HCT116 (cell line): ENCODE measurements around the gene LRRC42. TPM values are rescaled to one million over a fixed set of nuclear protein-coding genes. Genes with fewer than 3 reads are reported as not detected.

Experiments used
- ATAC-seq: fragments of 200-7000 bp; cut with Tn5 transposase; 2 replicates; pipeline ENCODE4 v1.9.1; 2020; ENCODE audit warnings: mild to moderate bottlenecking, moderate library complexity
- BruUV-seq: library from RNA; stranded (reverse); fragments of 400-500 nt; replicated peaks from 2 replicates; lab custom pipeline; 2021; lab: Mats Ljungman, UMichigan
- CTCF ChIA-PET: fragments of 300-600 bp; sonication (Branson Sonifier 250); formaldehyde crosslinking; loops from one replicate; lab custom pipeline; 2021; ENCODE audit warnings: antibody characterized with exemption; lab: Charles Lee
- POLR2A ChIA-PET: fragments of 300-600, 350-600 bp; sonication (Branson Sonifier 250); formaldehyde crosslinking; loops from one replicate; lab custom pipeline; 2021; ENCODE audit warnings: antibody characterized with exemption; lab: Charles Lee
- RAD21 ChIA-PET, 2 experiments: fragments of 300-600 bp; sonication (Branson Sonifier 250); formaldehyde crosslinking; loops; one replicate each; lab custom pipeline; 2023; ENCODE audit warnings: low total read pairs in 2 of 2; ENCODE audit not compliant: uncharacterized antibody in 2 of 2, unreplicated experiment in 2 of 2, low non-redundant PET in 1 of 2; lab: Charles Lee
- DNase-seq: peaks from one replicate; pipeline ENCODE4 v3.0.0-alpha.2; 2010; ENCODE audit warnings: low read depth, low spot score
- H2AFZ ChIP-seq: fragments of 200-600 bp; shearing (Covaris generic), sonication (generic); 2 replicates; pipeline ENCODE4 v1.6.1; 2017; ENCODE audit warnings: low read depth, mixed run types, mixed read lengths, antibody characterized with exemption, low read length; ENCODE audit not compliant: poor library complexity, severe bottlenecking
- H3K27ac ChIP-seq: 2 replicates; pipeline ENCODE4 v1.5.1; 2012; ENCODE audit warnings: low read depth, low read length
- H3K27me3 ChIP-seq: fragments of 200-600 bp; sonication (generic); 2 replicates; pipeline ENCODE4 v1.6.1; 2016; ENCODE audit warnings: mixed run types, low read length, mixed read lengths; ENCODE audit not compliant: insufficient read depth
- H3K36me3 ChIP-seq, 2 experiments: fragments of 200-500 bp in 1 of 2; fragments of 200-600 bp in 1 of 2; sonication (Bioruptor generic) in 1 of 2; sonication (generic) in 1 of 2; 2 replicates each; pipeline versions ENCODE4 v1.5.1 to v1.6.1; 2014 to 2016; ENCODE audit warnings: low read length in 2 of 2, inconsistent platforms in 1 of 2, mixed read lengths in 1 of 2, mixed run types in 1 of 2; ENCODE audit not compliant: insufficient read depth in 2 of 2, control insufficient read depth in 1 of 2
- H3K4me1 ChIP-seq, 2 experiments: fragments of 200-600 bp in 1 of 2; sonication (generic) in 1 of 2; 2 replicates each; pipeline versions ENCODE4 v1.5.1 to v1.6.1; 2012 to 2017; ENCODE audit warnings: low read length in 2 of 2, inconsistent platforms in 1 of 2, mild to moderate bottlenecking in 1 of 2, mixed read lengths in 1 of 2, mixed run types in 1 of 2, moderate library complexity in 1 of 2; ENCODE audit not compliant: insufficient read depth in 2 of 2, control insufficient read depth in 1 of 2
- H3K4me2 ChIP-seq: fragments of 200-600 bp; sonication (generic); 2 replicates; pipeline ENCODE4 v1.6.1; 2017; ENCODE audit warnings: mixed run types, low read length, mixed read lengths
- H3K4me3 ChIP-seq, 2 experiments: fragments of 200-600 bp in 1 of 2; sonication (generic) in 1 of 2; replicated peaks in 1 of 2; 2 replicates each; pipeline ENCODE4 v1.5.1; 2011 to 2016; ENCODE audit warnings: low read length in 2 of 2, control low read depth in 1 of 2, low read depth in 1 of 2, mild to moderate bottlenecking in 1 of 2, mixed read lengths in 1 of 2, mixed run types in 1 of 2
- H3K79me2 ChIP-seq: fragments of 200-600 bp; sonication (generic); 2 replicates; pipeline ENCODE4 v1.6.1; 2017; ENCODE audit warnings: mild to moderate bottlenecking, mixed run types, low read length, moderate library complexity, mixed read lengths; ENCODE audit not compliant: insufficient read depth
- H3K9ac ChIP-seq: fragments of 200-600 bp; sonication (generic); 2 replicates; pipeline ENCODE4 v1.6.1; 2016; ENCODE audit warnings: low read length, mixed read lengths
- H3K9me2 ChIP-seq: fragments of 200-600 bp; sonication (generic), shearing (Covaris generic); 2 replicates; pipeline ENCODE4 v1.6.1; 2017; ENCODE audit warnings: mixed run types, mild to moderate bottlenecking, moderate library complexity; ENCODE audit not compliant: insufficient read depth
- H3K9me3 ChIP-seq, 2 experiments: fragments of 200-500 bp in 1 of 2; fragments of 200-600 bp in 1 of 2; sonication (Bioruptor generic) in 1 of 2; sonication (generic) in 1 of 2; 2 replicates each; pipeline ENCODE4 v1.6.1; 2014 to 2017; ENCODE audit warnings: low read length in 2 of 2, mixed read lengths in 2 of 2, inconsistent platforms in 1 of 2, low read depth in 1 of 2, mild to moderate bottlenecking in 1 of 2, mixed run types in 1 of 2, moderate library complexity in 1 of 2; ENCODE audit not compliant: control insufficient read depth in 1 of 2, insufficient read depth in 1 of 2
- H4K20me1 ChIP-seq: fragments of 200-600 bp; sonication (generic), shearing (Covaris generic); 2 replicates; pipeline ENCODE4 v1.6.1; 2017; ENCODE audit warnings: mixed run types, mild to moderate bottlenecking, moderate library complexity; ENCODE audit not compliant: insufficient read depth
- ATF3 ChIP-seq: IDR thresholded peaks from 2 replicates; pipeline ENCODE4 v1.6.1; 2012
- CTCF ChIP-seq, 3 experiments: fragments of 200-600 bp in 1 of 3; sonication (generic) in 1 of 3; IDR thresholded peaks in 2 of 3; conservative IDR thresholded peaks in 1 of 3; 2 replicates each; pipeline ENCODE4 v1.5.1; 2012 to 2017; ENCODE audit warnings: low read depth in 2 of 3, low read length in 2 of 3, antibody characterized with exemption in 1 of 3, borderline replicate concordance in 1 of 3, control low read depth in 1 of 3, mild to moderate bottlenecking in 1 of 3, mixed read lengths in 1 of 3, mixed run types in 1 of 3, moderate library complexity in 1 of 3; ENCODE audit not compliant: insufficient read depth in 1 of 3
- EGR1 ChIP-seq: IDR thresholded peaks from 2 replicates; pipeline ENCODE4 v1.6.1; 2012; ENCODE audit warnings: low read depth
- EZH2phosphoT487 ChIP-seq: fragments of 200-600 bp; IDR thresholded peaks from 2 replicates; pipeline ENCODE4 v1.6.1; 2018; ENCODE audit warnings: antibody characterized with exemption, borderline replicate concordance
- FOSL1 ChIP-seq: IDR thresholded peaks from 2 replicates; pipeline ENCODE4 v1.6.1; 2012; ENCODE audit warnings: low read depth
- JUND ChIP-seq: IDR thresholded peaks from 2 replicates; pipeline ENCODE4 v1.6.1; 2012
- MAX ChIP-seq: IDR thresholded peaks from 2 replicates; pipeline ENCODE4 v1.6.1; 2012
- POLR2AphosphoS5 ChIP-seq: IDR thresholded peaks from 2 replicates; pipeline ENCODE4 v1.6.1; 2011; ENCODE audit warnings: mild to moderate bottlenecking, low read depth, low read length, moderate library complexity
- REST ChIP-seq: IDR thresholded peaks from 2 replicates; pipeline ENCODE4 v1.6.1; 2012; ENCODE audit warnings: low read depth
- SIN3A ChIP-seq: IDR thresholded peaks from 2 replicates; pipeline ENCODE4 v1.6.1; 2012; ENCODE audit warnings: low read depth
- YY1 ChIP-seq: IDR thresholded peaks from 2 replicates; pipeline ENCODE4 v1.6.1; 2011; ENCODE audit warnings: low read length, low read depth, moderate library complexity, mild to moderate bottlenecking; ENCODE audit not compliant: insufficient replicate concordance; ENCODE audit errors: extremely low read depth
- ZBTB33 ChIP-seq: IDR thresholded peaks from 2 replicates; pipeline ENCODE4 v1.6.1; 2011; ENCODE audit warnings: mild to moderate bottlenecking, low read length, moderate library complexity; ENCODE audit not compliant: insufficient replicate concordance; ENCODE audit errors: extremely low read depth
- intact Hi-C: fragments of 100-400 bp; cut with micrococcal nuclease; formaldehyde crosslinking; loops from 2 replicates; pipeline ENCODE4 v1.10.0; 2022
- total RNA-seq: library from RNA; stranded (reverse); gene quantifications from one replicate; pipeline ENCODE4 v1.2.1, GENCODE V29; 2021; ENCODE audit not compliant: unreplicated experiment

Gene LRRC42
- total RNA-seq, 1 experiment from 2014 or later: 62.5 TPM

GRCh38 chr1:53931523-53931922 is 14.6 kb upstream of the LRRC42 start:
- ATAC-seq (no peak), DNase-seq (no peak)
- H3K4me2 ChIP-seq: no peak overlapping the region
- BruUV-seq: no TSS peak
- no peaks in the 10 kb centered on the region for H4K20me1 ChIP-seq
- ChIA-PET POLR2A (interaction anchor here (0.6 kb wide), 1 partner anchor 14 kb away, joined by 3 read pairs; no protein-coding TSS in a partner anchor), RAD21 (no interaction called here), CTCF (no interaction called here)
- 0 out of 2 replicates have a peak, but pooled peaks cover 3% of the 10 kb centered on the region for H3K79me2 ChIP-seq
- no peak overlapping the region for H3K4me3 ChIP-seq
- TF ChIP-seq SIN3A (no peak), JUND (no peak), MAX (no peak), POLR2AphosphoS5 (no peak), FOSL1 (no peak), EGR1 (no peak), ZBTB33 (no peak), YY1 (no peak), CTCF (IDR thresholded peaks at IDR 0.05 in 2 of 3, conservative IDR thresholded peaks at IDR 0.05 in 1 of 3; ENCODE audit: borderline replicate concordance in 1 of 3, insufficient read depth in 1 of 3, low read depth in 2 of 3, low read length in 2 of 3) (no peak), ATF3 (no peak), EZH2phosphoT487 (no peak), REST (no peak)
- no peak overlapping the region for H3K9ac ChIP-seq
- H3K27me3 ChIP-seq: no peaks in the 10 kb centered on the region
- intact Hi-C loops: no loop called here
- no peak overlapping the region for H2AFZ ChIP-seq
- no peaks in the 10 kb centered on the region for H3K4me1 ChIP-seq
- no peaks in the 10 kb centered on the region for H3K9me2 ChIP-seq
- H3K9me3 ChIP-seq: peaks cover 6 to 11% of the 10 kb centered on the region in 2 experiments; a peak in 3 of 4 replicates
- H3K36me3 ChIP-seq: peaks cover 2 to 24% of the 10 kb centered on the region in 2 experiments; a peak in 1 of 4 replicates
- H3K27ac ChIP-seq: no peak overlapping the region
